ENCODE data around the gene GAS2. TPM values are rescaled to one million over a fixed set of nuclear protein-coding genes. Genes with fewer than 3 reads are reported as not detected.

The GAS2 gene
- total and polyA plus RNA-seq, 2 donors (not counting 3 experiments of a cell fraction or from before 2014, with no cell fraction given) = 0.54 to 0.88 TPM

DNA sequence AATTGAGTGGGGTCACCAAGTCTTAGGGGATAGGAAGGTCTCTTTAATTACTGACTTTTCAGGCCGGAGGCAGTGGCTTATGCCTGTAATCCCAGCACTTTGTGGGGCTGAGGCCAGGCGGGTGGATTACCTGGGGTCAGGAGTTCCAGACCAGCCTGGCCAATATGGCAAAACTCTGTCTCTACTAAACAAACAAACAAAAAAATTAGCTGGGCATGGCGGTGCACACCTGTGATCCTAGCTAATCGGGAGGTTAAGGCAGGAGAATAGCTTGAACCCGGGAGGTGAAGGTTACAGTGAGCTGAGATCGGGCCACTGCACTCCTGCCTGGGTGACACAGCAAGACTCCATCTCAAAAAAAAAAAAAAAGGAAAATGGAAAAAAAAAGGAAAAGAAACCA lies 39.0 kb upstream of the GAS2 start:
- dilution Hi-C loops (cut with MboI; ENCODE audit: extremely low pct_ligation_motif_present, low sequenced_read_pairs) = no loop called here
- no peaks in the 10 kb centered on the region for H3K9me3 ChIP-seq (replicated peaks; ENCODE audit: control insufficient read depth, insufficient read depth, low read length)
- TF ChIP-seq GATA2 (IDR thresholded peaks at IDR 0.05; ENCODE audit: insufficient read depth, insufficient read length, low read depth, low read length) (no peak), EZH2 (IDR thresholded peaks at IDR 0.05; ENCODE audit: borderline replicate concordance, low read depth, low read length, severe bottlenecking) (no peak), POLR2A (IDR thresholded peaks at IDR 0.05; ENCODE audit: low read depth, low read length) (no peak), MYC (IDR thresholded peaks at IDR 0.05; ENCODE audit: low read depth, low read length) (no peak), FOS (IDR thresholded peaks at IDR 0.05; ENCODE audit: borderline replicate concordance, insufficient read depth, low read length) (no peak), POLR2AphosphoS5 (IDR thresholded peaks at IDR 0.05; ENCODE audit: insufficient read depth, low read depth, low read length) (no peak), JUN (IDR thresholded peaks at IDR 0.05; ENCODE audit: borderline replicate concordance, insufficient read depth, insufficient read length, low read depth) (no peak)
- TF ChIP-seq, protein P1, sequence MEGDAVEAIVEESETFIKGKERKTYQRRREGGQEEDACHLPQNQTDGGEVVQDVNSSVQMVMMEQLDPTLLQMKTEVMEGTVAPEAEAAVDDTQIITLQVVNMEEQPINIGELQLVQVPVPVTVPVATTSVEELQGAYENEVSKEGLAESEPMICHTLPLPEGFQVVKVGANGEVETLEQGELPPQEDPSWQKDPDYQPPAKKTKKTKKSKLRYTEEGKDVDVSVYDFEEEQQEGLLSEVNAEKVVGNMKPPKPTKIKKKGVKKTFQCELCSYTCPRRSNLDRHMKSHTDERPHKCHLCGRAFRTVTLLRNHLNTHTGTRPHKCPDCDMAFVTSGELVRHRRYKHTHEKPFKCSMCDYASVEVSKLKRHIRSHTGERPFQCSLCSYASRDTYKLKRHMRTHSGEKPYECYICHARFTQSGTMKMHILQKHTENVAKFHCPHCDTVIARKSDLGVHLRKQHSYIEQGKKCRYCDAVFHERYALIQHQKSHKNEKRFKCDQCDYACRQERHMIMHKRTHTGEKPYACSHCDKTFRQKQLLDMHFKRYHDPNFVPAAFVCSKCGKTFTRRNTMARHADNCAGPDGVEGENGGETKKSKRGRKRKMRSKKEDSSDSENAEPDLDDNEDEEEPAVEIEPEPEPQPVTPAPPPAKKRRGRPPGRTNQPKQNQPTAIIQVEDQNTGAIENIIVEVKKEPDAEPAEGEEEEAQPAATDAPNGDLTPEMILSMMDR (IDR thresholded peaks at IDR 0.05; ENCODE audit: extremely low read depth in 1 of 2, insufficient read depth in 1 of 2, low read depth in 1 of 2, low read length in 2 of 2) = no peak
- TF ChIP-seq, protein P2, sequence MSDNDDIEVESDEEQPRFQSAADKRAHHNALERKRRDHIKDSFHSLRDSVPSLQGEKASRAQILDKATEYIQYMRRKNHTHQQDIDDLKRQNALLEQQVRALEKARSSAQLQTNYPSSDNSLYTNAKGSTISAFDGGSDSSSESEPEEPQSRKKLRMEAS (IDR thresholded peaks at IDR 0.05; ENCODE audit: insufficient read depth, insufficient read length) = no peak
- intact Hi-C loops (cut with micrococcal nuclease) = loop anchor here (5.0 kb wide), 1 partner anchor 100 kb away; no protein-coding TSS in a partner anchor
- DNase-seq (ENCODE audit: low read depth, low spot score) = no peak
- H3K4me3 ChIP-seq (replicated peaks in 1 of 3; ENCODE audit: insufficient read depth in 1 of 3, low read depth in 1 of 3, low read length in 3 of 3) = no peak overlapping the region
- no peak overlapping the region for H3K9ac ChIP-seq (replicated peaks; ENCODE audit: extremely low read depth, insufficient read depth, low read length)
- H3K4me1 ChIP-seq (ENCODE audit: control insufficient read depth, extremely low read depth, insufficient read depth, low read length) = peaks cover 12% of the 10 kb centered on the region
- H3K79me2 ChIP-seq (ENCODE audit: control insufficient read depth, insufficient read depth, low read length) = peaks cover 6% of the 10 kb centered on the region
- H3K4me2 ChIP-seq (ENCODE audit: insufficient read depth, low read length) = no peak overlapping the region
- no peak overlapping the region for H2AFZ ChIP-seq (ENCODE audit: low read depth, low read length)
- no TSS peak for BruUV-seq (replicated peaks)
- ChIA-PET CTCF (no interaction called here), POLR2A (no interaction called here)
- no peak for FAIRE-seq
- H4K20me1 ChIP-seq (replicated peaks; ENCODE audit: control insufficient read depth, extremely low read depth, insufficient read depth, low read length) = no peaks in the 10 kb centered on the region
- no peaks in the 10 kb centered on the region for H3K27me3 ChIP-seq (ENCODE audit: control insufficient read depth in 2 of 2, insufficient read depth in 2 of 2, low read length in 2 of 2)
- H3K36me3 ChIP-seq (ENCODE audit: control insufficient read depth in 2 of 2, extremely low read depth in 1 of 2, insufficient read depth in 2 of 2, low read length in 2 of 2) = no peaks in the 10 kb centered on the region
- peaks cover 2% of the 10 kb centered on the region for H3K9me1 ChIP-seq (replicated peaks; ENCODE audit: control insufficient read depth, extremely low read depth, insufficient read depth, low read length)
- H3K27ac ChIP-seq (ENCODE audit: insufficient read depth, low read depth, low read length) = no peak overlapping the region
